Mucosa of gallbladder (tissue), 1 donor: Measurements from ENCODE around the gene STXBP3. TPM values are rescaled to one million over a fixed set of nuclear protein-coding genes. Genes with fewer than 3 reads are reported as not detected.
"Not testable (repeated sequence)": the region's sequence is repeated elsewhere in the genome, so short reads cannot be mapped to it uniquely, and the experiment has no call there.

Experiments used
- DNase-seq: peaks from one replicate; pipeline ENCODE4 v3.0.0-alpha.2; 2020; ENCODE audit warnings: low spot score
- total RNA-seq: library from RNA; stranded (reverse); gene quantifications from one replicate; pipeline ENCODE4 v1.2.1, GENCODE V29; 2021
- donor health status: DM: no; HTN: no; CAD: no.

STXBP3 gene
- total RNA-seq, 1 donor from 2014 or later, result 73.8 TPM

- DNase-seq, result no peak
Observed at GRCh38 chr1:108729481-108729880, 17.0 kb upstream of the STXBP3 start.

GRCh38 chr1:108732398-108732797 is 14.1 kb upstream of the STXBP3 start:
- DNase-seq, result no peak

DNA sequence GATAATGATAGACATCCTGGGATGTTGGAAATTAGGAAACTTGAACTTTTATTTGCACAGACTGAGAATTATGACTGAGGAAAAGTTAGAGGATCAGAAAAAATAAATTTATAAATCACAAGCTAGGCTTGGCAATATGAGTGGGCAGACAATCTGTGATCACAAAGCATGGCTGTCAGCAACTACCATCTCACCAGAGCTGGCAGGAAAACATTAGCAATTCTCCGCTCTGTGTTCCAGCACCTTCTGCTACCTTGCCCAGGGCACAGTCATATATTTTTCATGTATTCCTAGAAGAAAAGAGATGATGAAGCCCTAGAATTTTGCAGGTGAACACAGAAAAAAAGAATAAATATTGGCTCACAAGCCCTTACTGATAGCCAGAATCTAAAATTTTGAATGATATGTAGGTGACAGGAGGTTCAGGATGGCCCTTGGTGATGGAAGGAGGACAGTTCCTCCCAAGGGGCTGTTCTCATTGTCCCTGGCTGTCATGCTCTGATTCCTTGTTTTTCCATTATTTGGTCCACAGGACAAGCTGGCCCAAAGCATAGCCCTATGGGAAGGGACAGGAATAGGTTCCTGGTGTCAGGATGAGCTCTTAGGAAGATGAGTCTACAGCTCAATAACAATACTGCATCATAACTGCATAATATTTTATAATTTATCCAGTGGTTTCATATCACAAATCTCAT is 12.2 kb upstream of the STXBP3 start:
- DNase-seq, result no peak

DNA sequence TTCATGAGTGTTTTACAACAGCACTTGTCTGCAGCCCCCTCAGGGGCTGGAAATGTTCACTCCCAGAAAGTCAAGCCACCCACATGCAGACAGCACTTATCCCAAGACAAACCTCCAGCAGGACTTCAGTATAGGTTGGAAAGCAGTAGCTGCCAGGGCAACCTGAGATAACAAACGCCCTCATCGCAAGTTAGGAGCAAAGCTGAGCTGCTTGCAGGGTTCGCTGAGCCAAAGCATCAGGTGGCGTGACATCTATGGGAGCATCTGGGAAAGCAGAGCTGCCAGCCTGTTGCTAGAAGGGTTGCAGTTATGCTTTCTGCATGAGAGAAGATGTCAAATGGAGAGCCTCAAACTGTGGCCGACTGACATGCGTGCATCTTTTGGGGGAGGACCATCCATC is 4.2 kb upstream of the STXBP3 start:
- no peak for DNase-seq

- no peak for DNase-seq
Observed at GRCh38 chr1:108745980-108746381, 493 bp upstream of the STXBP3 start.

DNA sequence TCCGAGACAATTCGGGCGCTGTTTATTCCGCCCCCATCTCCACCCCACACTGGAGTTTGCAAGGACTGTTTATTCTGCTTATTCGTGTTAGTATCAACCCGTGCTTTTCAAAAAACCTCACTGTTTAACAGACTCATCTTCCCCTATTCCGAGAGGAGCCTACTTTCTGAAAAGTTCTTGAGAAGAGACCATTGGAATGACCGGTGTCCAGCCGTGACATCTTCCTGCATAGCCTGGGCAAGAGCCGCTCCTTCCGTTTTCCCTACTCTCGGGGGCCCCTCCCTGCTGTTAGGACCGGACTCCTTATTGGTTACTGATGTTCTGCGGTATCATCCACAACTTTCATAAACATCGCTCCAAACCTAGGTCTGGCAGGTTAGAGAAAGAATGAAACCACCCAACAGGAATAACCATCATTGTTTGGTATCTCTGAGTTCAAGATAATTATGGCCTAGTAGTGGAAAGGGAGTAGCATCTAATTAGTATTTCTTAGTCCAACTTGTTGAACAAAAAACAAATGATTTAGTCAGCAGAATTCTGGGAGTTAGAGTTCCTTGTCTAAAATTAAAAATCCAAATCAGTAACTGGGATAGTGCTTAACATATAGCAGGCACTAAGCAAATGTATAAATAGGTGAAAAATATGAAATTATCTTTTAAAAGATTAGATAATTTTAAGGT is 837 bp downstream of the STXBP3 start:
- DNase-seq, result peak; percentile 77

DNA sequence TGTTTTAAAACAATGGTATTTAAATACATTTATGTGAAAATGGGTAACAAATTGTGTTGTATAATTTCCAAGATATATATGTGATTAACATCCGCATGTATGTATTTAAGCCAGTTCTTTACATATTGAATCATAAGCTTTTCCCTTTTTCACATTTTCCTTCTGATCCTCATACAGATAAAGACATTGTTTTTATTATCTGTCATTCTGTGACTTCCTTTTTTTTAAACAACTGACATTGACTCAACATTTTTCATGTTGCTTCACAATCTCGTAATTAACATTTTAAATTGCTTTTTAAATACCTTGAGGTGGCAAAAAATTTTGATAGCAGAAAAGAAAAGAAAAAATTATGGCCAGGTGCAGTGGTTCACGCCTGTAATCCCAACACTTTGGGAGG is 1.4 kb downstream of the STXBP3 start:
- no peak for DNase-seq

- no peak for DNase-seq
Observed at GRCh38 chr1:108749081-108749480, 2.6 kb downstream of the STXBP3 start.

- DNase-seq, result no peak
Observed at GRCh38 chr1:108750476-108751181, 4.2 kb downstream of the STXBP3 start.

GRCh38 chr1:108753363-108753762 is 6.9 kb downstream of the STXBP3 start:
- no peak for DNase-seq

- no peak for DNase-seq
Observed at GRCh38 chr1:108758796-108759195, 12.3 kb downstream of the STXBP3 start.

DNA sequence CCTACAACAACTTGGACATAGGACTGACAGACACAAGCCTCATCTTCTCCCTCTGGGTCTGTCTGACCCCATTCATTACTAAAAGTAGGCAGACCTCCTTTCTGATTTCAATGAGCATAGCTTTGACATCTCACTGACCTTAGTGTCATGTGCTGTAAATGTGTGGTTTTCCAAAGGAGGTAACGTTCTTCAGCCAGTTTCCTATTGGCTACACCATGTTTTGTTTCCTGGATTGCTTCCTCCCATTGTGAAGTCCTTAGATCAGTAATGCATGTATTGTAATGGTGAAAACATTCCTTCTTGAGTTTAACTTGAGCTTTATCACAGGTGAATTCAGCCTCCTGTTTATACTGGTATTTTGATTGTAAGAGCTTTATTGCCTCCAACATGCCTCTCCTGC is 20.6 kb downstream of the STXBP3 start:
- DNase-seq, result no peak

- DNase-seq, result no peak
Observed at GRCh38 chr1:108767708-108768107, 21.2 kb downstream of the STXBP3 start.

- DNase-seq, result no peak
Observed at GRCh38 chr1:108777839-108778238, 31.4 kb downstream of the STXBP3 start.

GRCh38 chr1:108779455-108779854 is 33.0 kb downstream of the STXBP3 start:
- no peak for DNase-seq

DNA sequence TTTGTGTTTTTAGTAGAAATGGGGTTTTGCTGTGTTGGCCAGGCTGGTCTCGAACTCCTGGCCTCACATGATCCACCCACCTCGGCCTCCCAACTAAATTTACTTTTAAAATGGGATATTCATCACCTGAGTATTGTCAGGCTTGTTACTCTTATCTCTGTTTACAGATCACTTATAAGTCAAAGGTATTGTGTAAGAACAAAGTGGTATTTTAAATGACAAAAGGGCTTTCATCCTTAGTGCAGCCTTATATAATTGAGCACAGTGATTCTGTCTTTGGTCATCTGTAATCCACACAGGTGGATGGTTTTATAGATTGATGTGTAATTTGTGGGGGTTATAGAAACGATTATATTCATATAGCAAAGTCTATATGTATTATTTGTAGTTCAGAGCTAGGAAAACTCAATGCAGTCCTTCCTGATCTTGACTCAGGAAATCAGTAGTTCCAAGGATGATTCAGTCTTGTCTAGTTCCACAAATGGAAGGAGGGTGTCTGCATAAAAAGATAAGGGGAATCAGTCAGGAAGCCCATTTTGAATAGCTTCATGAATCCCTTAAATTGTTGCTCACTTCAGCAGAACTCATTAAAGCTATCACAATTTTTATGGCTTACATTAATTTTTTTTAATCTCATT is 34.6 kb downstream of the STXBP3 start:
- DNase-seq, result no peak

GRCh38 chr1:108781575-108781944 is 35.1 kb downstream of the STXBP3 start:
- not testable (repeated sequence) for DNase-seq

GRCh38 chr1:108785264-108785663 is 38.8 kb downstream of the STXBP3 start:
- no peak for DNase-seq

DNA sequence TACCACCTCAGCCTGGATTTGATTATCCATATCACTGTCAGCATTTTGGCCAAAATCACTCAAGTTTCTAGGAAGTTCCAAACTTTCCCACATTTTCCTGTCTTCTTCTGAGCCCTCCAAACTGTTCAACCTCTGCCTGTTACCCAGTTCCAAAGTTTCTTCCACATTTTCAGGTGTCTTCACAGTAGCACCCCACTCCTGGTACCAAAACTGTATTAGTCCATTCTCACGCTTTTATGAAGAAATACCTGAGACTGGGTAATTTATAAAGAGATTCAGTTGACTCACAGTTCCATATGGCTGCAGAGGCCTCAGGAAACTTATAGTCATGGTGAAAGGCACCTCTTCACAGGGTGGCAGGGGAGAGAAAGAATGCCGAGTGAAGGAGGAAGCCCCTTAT is 39.4 kb downstream of the STXBP3 start:
- no peak for DNase-seq

GRCh38 chr1:108791790-108792189 is 45.3 kb downstream of the STXBP3 start:
- no peak for DNase-seq

GRCh38 chr1:108792420-108792819 is 45.9 kb downstream of the STXBP3 start:
- no peak for DNase-seq

DNA sequence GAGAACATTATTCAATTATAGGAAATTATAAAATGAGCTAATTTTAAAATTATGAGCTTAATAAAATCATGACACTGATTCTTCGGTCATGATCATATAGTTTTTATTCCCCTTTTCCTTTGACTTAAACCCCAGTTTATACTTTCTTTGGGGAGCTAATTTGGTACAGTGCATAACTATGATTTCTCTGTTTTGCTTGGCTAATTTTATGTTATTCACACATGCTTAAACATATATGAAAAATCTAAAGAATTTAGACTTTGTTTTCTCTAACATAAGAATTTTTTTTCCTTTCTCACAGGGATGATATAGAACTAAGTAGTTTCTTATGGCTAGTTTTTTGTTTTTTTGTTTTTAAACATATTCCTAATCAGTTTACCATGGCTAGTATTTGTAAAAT is 52.5 kb downstream of the STXBP3 start:
- DNase-seq, result no peak

DNA sequence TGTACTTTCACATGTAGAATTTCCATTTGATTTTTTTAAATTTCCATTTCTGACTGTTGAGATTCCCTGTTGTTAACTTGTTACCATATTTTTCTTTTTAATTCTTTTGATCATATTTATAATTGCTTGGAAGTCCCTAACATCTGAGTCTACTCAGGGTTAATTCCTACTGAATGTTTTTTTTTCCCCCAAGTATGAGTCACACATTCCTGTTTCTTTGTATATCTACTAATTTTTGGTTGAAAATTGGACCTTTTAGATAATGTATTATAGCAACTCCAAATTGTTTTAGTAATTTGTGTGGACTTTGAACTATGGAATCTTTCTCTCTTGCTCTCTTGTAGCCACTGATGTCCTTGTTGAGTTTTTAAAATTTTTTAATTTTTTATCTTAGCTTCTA is 54.6 kb downstream of the STXBP3 start:
- DNase-seq, result no peak
